ENCODE measurements around the gene P4HTM.

Gene P4HTM

DNA sequence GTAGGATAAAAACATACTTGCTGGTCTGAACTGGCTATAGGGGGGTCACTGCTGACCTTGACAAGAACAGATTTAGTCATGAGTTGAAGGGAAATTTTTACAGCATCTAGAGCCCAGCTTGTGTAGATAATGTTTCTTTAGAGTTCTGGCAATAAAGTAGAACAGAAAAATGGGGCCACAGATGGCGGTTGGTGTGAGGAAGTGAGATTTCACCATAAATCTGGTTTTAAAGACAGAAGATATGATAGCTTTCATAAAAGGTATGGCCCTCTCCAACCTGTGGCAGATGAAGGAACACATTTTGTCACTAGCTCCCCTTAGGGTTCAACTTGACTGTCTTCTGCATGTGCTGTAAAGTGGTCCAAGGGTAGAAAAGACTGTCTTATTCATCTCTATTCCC lies 63.5 kb downstream of the P4HTM start:
- Histone ChIP-seq H3K27ac (ENCODE audit: low read depth, low read length, severe bottlenecking) (no peak overlapping the region), H3K4me3 (ENCODE audit: extremely low read depth, insufficient read depth, low read length, poor library complexity, severe bottlenecking) (no peak overlapping the region), H3K36me3 (ENCODE audit: control insufficient read depth, insufficient read depth, low read length) (peaks cover 90% of the 10 kb centered on the region), H3K9me3 (ENCODE audit: control insufficient read depth, low read length) (no peaks in the 10 kb centered on the region), H3K4me1 (ENCODE audit: control insufficient read depth, insufficient read depth, low read length, poor library complexity, severe bottlenecking) (no peaks in the 10 kb centered on the region)
- 100% methylated on average over 1 of the region's 1 CpG; no CpG with 5 or more reads in 1 of the 2 experiments for WGBS, 2 experiments (ENCODE audit: insufficient coverage in 2 of 2)

DNA sequence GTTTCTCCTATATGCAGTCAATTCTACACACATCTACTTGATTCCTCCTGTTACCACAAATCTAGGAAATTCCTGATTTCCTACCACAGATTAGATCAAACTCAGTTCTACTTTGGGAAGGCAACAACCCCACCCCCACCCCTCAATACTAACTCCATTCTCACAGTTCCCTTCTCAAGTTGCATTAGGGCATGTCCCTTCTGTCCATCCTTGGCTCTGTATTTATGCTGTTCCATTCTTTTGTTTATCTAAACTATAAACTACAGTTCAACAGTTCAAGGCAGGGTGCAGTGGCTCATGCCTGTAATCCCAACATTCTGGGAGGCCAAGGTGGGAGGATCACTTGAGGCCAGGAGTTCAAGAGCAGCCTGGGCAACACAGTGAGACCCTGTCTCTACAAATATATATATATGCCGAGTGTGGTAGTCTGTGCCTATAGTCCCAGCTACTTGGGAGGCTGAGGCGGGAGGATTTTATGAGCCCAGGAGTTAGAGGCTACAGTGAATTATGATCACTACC lies 64.4 kb downstream of the P4HTM start:
- no peaks in the 10 kb centered on the region for H3K4me1 ChIP-seq (ENCODE audit: control insufficient read depth, insufficient read depth, low read length, poor library complexity, severe bottlenecking)
- H3K9me3 ChIP-seq (ENCODE audit: control insufficient read depth, low read length): no peaks in the 10 kb centered on the region
- no peak overlapping the region for H3K27ac ChIP-seq (ENCODE audit: low read depth, low read length, severe bottlenecking)
- WGBS, 2 experiments (ENCODE audit: insufficient coverage in 2 of 2): no CpG with 5 or more reads among the region's 2 CpGs
- peaks cover 84% of the 10 kb centered on the region for H3K36me3 ChIP-seq (ENCODE audit: control insufficient read depth, insufficient read depth, low read length)
- no peak overlapping the region for H3K4me3 ChIP-seq (ENCODE audit: extremely low read depth, insufficient read depth, low read length, poor library complexity, severe bottlenecking)

Measured in mesodermal cell (in vitro differentiated cells).